K562 (cell line): Measurements from ENCODE around the gene KCNK4. TPM values are rescaled to one million over a fixed set of nuclear protein-coding genes. Genes with fewer than 3 reads are reported as not detected.
A peak's percentile ranks its signal among the peaks of the same experiment; 100 is the strongest.

Source experiments
- ETV1 ChIP-seq: fragments of 450-650 bp; conservative IDR thresholded peaks from 2 replicates; pipeline ENCODE4 v1.6.1; 2016; ENCODE audit warnings: missing genetic modification characterization, control low read depth, low read depth, missing compliant biosample characterization
- ILK ChIP-seq: fragments of 450-650 bp; IDR thresholded peaks from 2 replicates; pipeline ENCODE4 v1.6.1; 2016; ENCODE audit warnings: missing genetic modification characterization, low read depth, mild to moderate bottlenecking, missing compliant biosample characterization, moderate library complexity, borderline replicate concordance
- MCM7 ChIP-seq, 2 experiments: fragments of 450-650 bp; IDR thresholded peaks; 2 replicates each; pipeline ENCODE4 v1.6.1; 2016 to 2018
- NBN ChIP-seq: fragments of 450-650 bp; IDR thresholded peaks from 2 replicates; pipeline ENCODE4 v1.6.1; 2016; ENCODE audit warnings: low read depth, mild to moderate bottlenecking
- NFXL1 ChIP-seq: fragments of 450-650 bp; formaldehyde crosslinking; IDR thresholded peaks from 2 replicates; pipeline ENCODE4 v1.4.0; 2021; ENCODE audit warnings: mild to moderate bottlenecking
- POLR2G ChIP-seq: fragments of 200-400 bp; formaldehyde crosslinking; IDR thresholded peaks from 2 replicates; pipeline ENCODE4 v1.6.1; 2017; ENCODE audit warnings: low read depth, mild to moderate bottlenecking, antibody characterized with exemption, low read length, moderate library complexity
- RAD51 ChIP-seq: fragments of 450-650 bp; IDR thresholded peaks from 2 replicates; pipeline ENCODE4 v1.7.1; 2016; ENCODE audit warnings: low read depth, mild to moderate bottlenecking, borderline replicate concordance
- SMAD4 ChIP-seq: fragments of 250-450 bp; sonication (Bioruptor Pico); conservative IDR thresholded peaks from 2 replicates; pipeline ENCODE4 v1.8.0; 2021; ENCODE audit warnings: inconsistent platforms, mild to moderate bottlenecking, moderate library complexity
- ZC3H4 ChIP-seq: sonication (generic); formaldehyde crosslinking; IDR thresholded peaks from 2 replicates; pipeline ENCODE4 v1.9.0; 2021; ENCODE audit warnings: missing genetic modification reagents, borderline replicate concordance
- ZFP36 ChIP-seq: fragments of 150-350 bp; IDR thresholded peaks from 2 replicates; pipeline ENCODE4 v1.6.1; 2018; ENCODE audit warnings: low read length, low read depth; ENCODE audit not compliant: partially characterized antibody
- ZNF165 ChIP-seq: fragments of 250-450 bp; sonication (Bioruptor Pico); IDR thresholded peaks from 2 replicates; pipeline ENCODE4 v1.4.0; 2020; ENCODE audit warnings: borderline replicate concordance
- ZNF212 ChIP-seq: fragments of 450-650 bp; formaldehyde crosslinking; IDR thresholded peaks from 2 replicates; pipeline ENCODE4 v1.4.0; 2020; ENCODE audit warnings: mild to moderate bottlenecking
- ZNF24 ChIP-seq: fragments of 450-650 bp; IDR thresholded peaks from 2 replicates; pipeline ENCODE4 v1.6.1; 2016
- ZNF384 ChIP-seq: IDR thresholded peaks from 2 replicates; pipeline ENCODE4 v1.6.1; 2012; ENCODE audit warnings: low read depth, low read length, improper control_type of control experiment
- ZNF436 ChIP-seq: fragments of 250-450, 450-650 bp; sonication (Bioruptor Pico); formaldehyde crosslinking; IDR thresholded peaks from 2 replicates; pipeline ENCODE4 v1.7.0; 2020; ENCODE audit warnings: mild to moderate bottlenecking
- polyA plus RNA-seq, 8 experiments: library from polyadenylated mRNA; depleted of rRNA in 4 of 8; stranded (reverse) in 5 of 8; unstranded in 3 of 8; fragments of >200 nt; fragmentation: Nextera tagmentation in 2 of 8; fragmentation: Illumina TruSeq in 1 of 8; extraction: Ambion mirVana in 2 of 8; extraction: Trizol in 1 of 8; gene quantifications; 2 replicates each; pipeline versions ENCODE4 v1.2.1 to v1.2.3, GENCODE V29; 2011 to 2014; ENCODE audit warnings: inconsistent platforms in 1 of 8, missing spikeins in 1 of 8
- total RNA-seq, 7 experiments: library from RNA; depleted of rRNA in 6 of 7; stranded (reverse); fragments of >200 nt in 6 of 7; fragmentation: Illumina TruSeq in 2 of 7; extraction: Trizol in 2 of 7; gene quantifications; 2 replicates each; pipeline versions ENCODE4 v1.2.1 to v1.2.3, GENCODE V29; 2011 to 2021; ENCODE audit warnings: low replicate concordance in 1 of 7
- TF ChIP-seq, protein P1 (sequence below): sonication (generic); formaldehyde crosslinking; IDR thresholded peaks from 2 replicates; pipeline ENCODE4 v1.8.1; 2023; ENCODE audit warnings: missing genetic modification reagents, mild to moderate bottlenecking, borderline replicate concordance
- TF ChIP-seq, protein P2 (sequence below): fragments of 250-450 bp; sonication (Bioruptor Pico); IDR thresholded peaks from 2 replicates; pipeline ENCODE4 v1.5.1; 2021; ENCODE audit warnings: mild to moderate bottlenecking
- TF ChIP-seq, protein P3 (sequence below): fragments of 450-650 bp; formaldehyde crosslinking; IDR thresholded peaks from 2 replicates; pipeline ENCODE4 v1.4.0; 2020; ENCODE audit warnings: mild to moderate bottlenecking
- TF ChIP-seq, protein P4 (sequence below): IDR thresholded peaks from 2 replicates; pipeline ENCODE4 v1.6.1; 2012; ENCODE audit warnings: low read depth, low read length, improper control_type of control experiment, borderline replicate concordance

Gene KCNK4
- total and polyA plus RNA-seq, 9 of the 15 experiments (the other 6 are each of a cell fraction or from before 2014, with no cell fraction given): not detected

DNA sequence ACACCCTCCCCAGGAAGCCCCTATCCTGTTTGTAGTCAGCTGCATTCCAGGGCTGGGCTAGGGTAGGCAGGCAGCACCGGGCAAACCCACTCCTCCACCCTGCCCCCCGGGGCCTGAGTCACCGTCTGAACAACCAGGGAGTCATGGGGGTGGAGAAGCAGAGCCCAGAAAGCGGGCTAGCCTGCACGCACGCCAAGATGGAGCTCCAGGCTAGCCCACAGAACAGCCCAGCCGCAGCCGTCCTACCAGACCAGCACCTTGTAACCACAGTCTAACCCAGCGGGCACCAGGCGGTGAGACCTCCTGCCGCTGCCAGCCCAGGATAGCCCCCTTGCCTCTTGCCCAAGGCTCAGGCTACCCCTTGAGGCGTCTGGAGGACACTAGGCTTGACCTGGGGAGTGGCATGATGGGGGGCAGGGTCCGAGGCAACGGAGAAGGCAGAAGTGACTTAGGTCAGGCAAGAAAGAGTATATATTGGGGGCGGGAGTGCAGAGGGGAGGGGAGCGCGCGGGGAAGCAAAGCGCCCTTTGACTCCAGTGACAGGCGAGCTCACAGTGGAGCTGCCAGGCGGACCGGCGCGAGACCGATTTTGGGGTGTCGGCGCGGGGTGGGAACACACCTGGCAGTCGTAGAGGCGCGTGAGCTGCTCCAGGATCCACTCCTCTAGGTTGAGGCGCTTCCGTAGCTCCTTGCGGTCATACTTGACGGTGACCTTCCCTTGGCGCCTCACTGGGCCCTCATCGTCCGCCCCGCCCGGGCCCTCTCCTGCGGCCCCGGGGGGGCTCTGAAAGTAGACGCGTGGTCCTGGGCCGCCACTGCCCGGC is 45.1 kb upstream of the KCNK4 start (continued):
- TF ChIP-seq, protein P1, sequence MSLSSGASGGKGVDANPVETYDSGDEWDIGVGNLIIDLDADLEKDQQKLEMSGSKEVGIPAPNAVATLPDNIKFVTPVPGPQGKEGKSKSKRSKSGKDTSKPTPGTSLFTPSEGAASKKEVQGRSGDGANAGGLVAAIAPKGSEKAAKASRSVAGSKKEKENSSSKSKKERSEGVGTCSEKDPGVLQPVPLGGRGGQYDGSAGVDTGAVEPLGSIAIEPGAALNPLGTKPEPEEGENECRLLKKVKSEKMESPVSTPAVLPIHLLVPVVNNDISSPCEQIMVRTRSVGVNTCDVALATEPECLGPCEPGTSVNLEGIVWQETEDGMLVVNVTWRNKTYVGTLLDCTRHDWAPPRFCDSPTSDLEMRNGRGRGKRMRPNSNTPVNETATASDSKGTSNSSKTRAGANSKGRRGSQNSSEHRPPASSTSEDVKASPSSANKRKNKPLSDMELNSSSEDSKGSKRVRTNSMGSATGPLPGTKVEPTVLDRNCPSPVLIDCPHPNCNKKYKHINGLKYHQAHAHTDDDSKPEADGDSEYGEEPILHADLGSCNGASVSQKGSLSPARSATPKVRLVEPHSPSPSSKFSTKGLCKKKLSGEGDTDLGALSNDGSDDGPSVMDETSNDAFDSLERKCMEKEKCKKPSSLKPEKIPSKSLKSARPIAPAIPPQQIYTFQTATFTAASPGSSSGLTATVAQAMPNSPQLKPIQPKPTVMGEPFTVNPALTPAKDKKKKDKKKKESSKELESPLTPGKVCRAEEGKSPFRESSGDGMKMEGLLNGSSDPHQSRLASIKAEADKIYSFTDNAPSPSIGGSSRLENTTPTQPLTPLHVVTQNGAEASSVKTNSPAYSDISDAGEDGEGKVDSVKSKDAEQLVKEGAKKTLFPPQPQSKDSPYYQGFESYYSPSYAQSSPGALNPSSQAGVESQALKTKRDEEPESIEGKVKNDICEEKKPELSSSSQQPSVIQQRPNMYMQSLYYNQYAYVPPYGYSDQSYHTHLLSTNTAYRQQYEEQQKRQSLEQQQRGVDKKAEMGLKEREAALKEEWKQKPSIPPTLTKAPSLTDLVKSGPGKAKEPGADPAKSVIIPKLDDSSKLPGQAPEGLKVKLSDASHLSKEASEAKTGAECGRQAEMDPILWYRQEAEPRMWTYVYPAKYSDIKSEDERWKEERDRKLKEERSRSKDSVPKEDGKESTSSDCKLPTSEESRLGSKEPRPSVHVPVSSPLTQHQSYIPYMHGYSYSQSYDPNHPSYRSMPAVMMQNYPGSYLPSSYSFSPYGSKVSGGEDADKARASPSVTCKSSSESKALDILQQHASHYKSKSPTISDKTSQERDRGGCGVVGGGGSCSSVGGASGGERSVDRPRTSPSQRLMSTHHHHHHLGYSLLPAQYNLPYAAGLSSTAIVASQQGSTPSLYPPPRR (CRISPR knock-in tag): no peak
- peak; percentile 39; the same call in 1 of the 2 replicates for TF ChIP-seq SMAD4 (CRISPR knock-in tag)
- TF ChIP-seq, protein P2, sequence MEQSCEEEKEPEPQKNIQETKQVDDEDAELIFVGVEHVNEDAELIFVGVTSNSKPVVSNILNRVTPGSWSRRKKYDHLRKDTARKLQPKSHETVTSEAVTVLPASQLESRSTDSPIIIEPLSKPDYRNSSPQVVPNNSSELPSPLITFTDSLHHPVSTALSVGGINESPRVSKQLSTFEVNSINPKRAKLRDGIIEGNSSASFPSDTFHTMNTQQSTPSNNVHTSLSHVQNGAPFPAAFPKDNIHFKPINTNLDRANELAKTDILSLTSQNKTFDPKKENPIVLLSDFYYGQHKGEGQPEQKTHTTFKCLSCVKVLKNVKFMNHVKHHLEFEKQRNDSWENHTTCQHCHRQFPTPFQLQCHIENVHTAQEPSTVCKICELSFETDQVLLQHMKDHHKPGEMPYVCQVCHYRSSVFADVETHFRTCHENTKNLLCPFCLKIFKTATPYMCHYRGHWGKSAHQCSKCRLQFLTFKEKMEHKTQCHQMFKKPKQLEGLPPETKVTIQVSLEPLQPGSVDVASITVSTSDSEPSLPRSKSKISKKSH (CRISPR knock-in tag): no peak
- no peak for TF ChIP-seq ZNF165 (CRISPR knock-in tag)
- TF ChIP-seq ETV1: 0 out of 2 replicates have a peak, but pooled peaks have one; percentile 5
- TF ChIP-seq RAD51: no peak
- TF ChIP-seq ZFP36: peak; percentile 40
- TF ChIP-seq ZNF24: 0 out of 2 replicates have a peak, but pooled peaks have one; percentile 39
- no peak for TF ChIP-seq ZNF212
- no peak for TF ChIP-seq ZNF436 (CRISPR knock-in tag)
- no peak for TF ChIP-seq MCM7 (IDR thresholded peaks at IDR 0.05)
- no peak for TF ChIP-seq ZNF384
- TF ChIP-seq, protein P3, sequence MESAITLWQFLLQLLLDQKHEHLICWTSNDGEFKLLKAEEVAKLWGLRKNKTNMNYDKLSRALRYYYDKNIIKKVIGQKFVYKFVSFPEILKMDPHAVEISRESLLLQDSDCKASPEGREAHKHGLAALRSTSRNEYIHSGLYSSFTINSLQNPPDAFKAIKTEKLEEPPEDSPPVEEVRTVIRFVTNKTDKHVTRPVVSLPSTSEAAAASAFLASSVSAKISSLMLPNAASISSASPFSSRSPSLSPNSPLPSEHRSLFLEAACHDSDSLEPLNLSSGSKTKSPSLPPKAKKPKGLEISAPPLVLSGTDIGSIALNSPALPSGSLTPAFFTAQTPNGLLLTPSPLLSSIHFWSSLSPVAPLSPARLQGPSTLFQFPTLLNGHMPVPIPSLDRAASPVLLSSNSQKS (CRISPR knock-in tag): no peak
- no peak for TF ChIP-seq ILK (tag)
- 0 out of 2 replicates have a peak, but pooled peaks have one; percentile 8 for TF ChIP-seq ZC3H4 (CRISPR knock-in tag)
- TF ChIP-seq, protein P4, sequence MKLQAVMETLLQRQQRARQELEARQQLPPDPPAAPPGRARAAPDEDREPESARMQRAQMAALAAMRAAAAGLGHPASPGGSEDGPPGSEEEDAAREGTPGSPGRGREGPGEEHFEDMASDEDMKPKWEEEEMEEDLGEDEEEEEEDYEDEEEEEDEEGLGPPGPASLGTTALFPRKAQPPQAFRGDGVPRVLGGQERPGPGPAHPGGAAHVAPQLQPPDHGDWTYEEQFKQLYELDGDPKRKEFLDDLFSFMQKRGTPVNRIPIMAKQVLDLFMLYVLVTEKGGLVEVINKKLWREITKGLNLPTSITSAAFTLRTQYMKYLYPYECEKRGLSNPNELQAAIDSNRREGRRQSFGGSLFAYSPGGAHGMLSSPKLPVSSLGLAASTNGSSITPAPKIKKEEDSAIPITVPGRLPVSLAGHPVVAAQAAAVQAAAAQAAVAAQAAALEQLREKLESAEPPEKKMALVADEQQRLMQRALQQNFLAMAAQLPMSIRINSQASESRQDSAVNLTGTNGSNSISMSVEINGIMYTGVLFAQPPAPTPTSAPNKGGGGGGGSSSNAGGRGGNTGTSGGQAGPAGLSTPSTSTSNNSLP: no peak
- TF ChIP-seq NBN: peak; percentile 77
- no peak for TF ChIP-seq NFXL1
- peak; percentile 89 for TF ChIP-seq POLR2G
